Muscle of leg (tissue), 16 donors: Measurements from ENCODE around the gene IL1RAPL2. TPM values are rescaled to one million over a fixed set of nuclear protein-coding genes. Genes with fewer than 3 reads are reported as not detected.
"Not testable (repeated sequence)": the region's sequence is repeated elsewhere in the genome, so short reads cannot be mapped to it uniquely, and the experiment has no call there.

Experiments used
- DNase-seq: peaks from one replicate; pipeline ENCODE4 v3.0.0; 2013
- H3K27ac ChIP-seq: one replicate; pipeline ENCODE4 v1.5.1; 2013; ENCODE audit warnings: mild to moderate bottlenecking, low read length, control low read depth
- H3K27me3 ChIP-seq: one replicate; pipeline ENCODE4 v1.6.1; 2013; ENCODE audit warnings: low read length; ENCODE audit not compliant: control insufficient read depth, insufficient read depth
- H3K36me3 ChIP-seq: one replicate; pipeline ENCODE4 v1.6.1; 2013; ENCODE audit warnings: low read length; ENCODE audit not compliant: control insufficient read depth, insufficient read depth
- H3K4me1 ChIP-seq: one replicate; pipeline ENCODE4 v1.6.1; 2013; ENCODE audit warnings: low read length; ENCODE audit not compliant: control insufficient read depth, insufficient read depth
- H3K4me3 ChIP-seq: one replicate; pipeline ENCODE4 v1.5.1; 2013; ENCODE audit warnings: low read length, control low read depth
- H3K9me3 ChIP-seq: replicated peaks from 2 replicates; pipeline ENCODE4 v1.6.1; 2013; ENCODE audit warnings: low read depth, low read length; ENCODE audit not compliant: control insufficient read depth
- WGBS: methylation state at CpG from one replicate; pipeline ENCODE4 v1.1.5; 2013; ENCODE audit warnings: missing lambda C conversion rate; ENCODE audit not compliant: insufficient coverage; 5-methylcytosine and 5-hydroxymethylcytosine counted together
- long read RNA-seq, 11 donors: transcript quantifications; one replicate each; lab custom pipeline, GENCODE V29; 2026
- polyA plus RNA-seq, 8 donors: library from polyadenylated mRNA; unstranded; fragments of 120-200 nt; gene quantifications; one replicate each; pipeline versions ENCODE4 v1.2.1 to v1.2.3, GENCODE V29; 2013; ENCODE audit warnings: inconsistent platforms in 1 of 8, low replicate concordance in 1 of 8; ENCODE audit not compliant: insufficient read length in 8 of 8, insufficient read depth in 1 of 8
- total RNA-seq: library from RNA; stranded (reverse); fragments of 120-200 nt; gene quantifications from one replicate; pipeline ENCODE4 v1.2.4, GENCODE V29; 2013

Gene IL1RAPL2
- total RNA-seq = 3.1 TPM
- 1 to 10 TPM; 1.7 to 3.9 (median 2.8) TPM for polyA plus RNA-seq
- long read RNA-seq, donor 1 = 0 reads
- long read RNA-seq, donor 2 = 0 reads
- long read RNA-seq, donor 3, partial matches to known transcripts = 0 of 1 reads
- long read RNA-seq, donor 3, other reads (novel, unspliced or antisense) = 0 of 1 reads
- long read RNA-seq, donor 4 = 0 reads
- long read RNA-seq, donor 5 = 0 reads
- long read RNA-seq, donor 6 = 0 reads
- long read RNA-seq, donor 7, partial matches to known transcripts = 0 of 1 reads
- long read RNA-seq, donor 7, other reads (novel, unspliced or antisense) = 0 of 1 reads
- long read RNA-seq, donor 8, partial matches to known transcripts = 0 of 1 reads
- long read RNA-seq, donor 8, other reads (novel, unspliced or antisense) = 0 of 1 reads
- long read RNA-seq, donor 9, partial matches to known transcripts = 0 of 1 reads
- long read RNA-seq, donor 9, other reads (novel, unspliced or antisense) = 0 of 1 reads
- long read RNA-seq, donor 10 = 0 reads
- long read RNA-seq, donor 11 = 0 reads

GRCh38 chrX:104565791-104566680, at the start of gene IL1RAPL2:
Gene IL1RAPL2 (plus strand): TSS chrX:104566199.
- H3K4me1 ChIP-seq = peaks cover 10% of the 10 kb centered on the region
- H3K36me3 ChIP-seq = no peaks in the 10 kb centered on the region
- peak within 1 kb of the TSS; percentile 43 for H3K4me3 ChIP-seq
- no peak within 1 kb of the TSS for H3K27ac ChIP-seq
- H3K27me3 ChIP-seq = peaks cover 55% of the 10 kb centered on the region
- peak; percentile 69 for DNase-seq
- no peaks in the 10 kb centered on the region for H3K9me3 ChIP-seq
- WGBS = 19% methylated on average over 32 of the region's 48 CpGs

- Histone ChIP-seq H3K27me3 (peaks cover 6% of the 10 kb centered on the region), H3K4me3 (no peak overlapping the region), H3K27ac (no peak overlapping the region), H3K36me3 (no peaks in the 10 kb centered on the region), H3K9me3 (no peaks in the 10 kb centered on the region), H3K4me1 (no peaks in the 10 kb centered on the region)
- DNase-seq = no peak
- no CpG with 5 or more reads among the region's 2 CpGs for WGBS
Measured at GRCh38 chrX:104522386-104522785, 43.6 kb upstream of the IL1RAPL2 start.

- Histone ChIP-seq H3K4me1 (no peaks in the 10 kb centered on the region), H3K27ac (no peak overlapping the region), H3K27me3 (peaks cover 6% of the 10 kb centered on the region), H3K4me3 (no peak overlapping the region), H3K36me3 (no peaks in the 10 kb centered on the region), H3K9me3 (no peaks in the 10 kb centered on the region)
- DNase-seq = no peak
- no CpG with 5 or more reads among the region's 2 CpGs for WGBS
Measured at GRCh38 chrX:104523858-104524257, 42.1 kb upstream of the IL1RAPL2 start.

- no peaks in the 10 kb centered on the region for H3K36me3 ChIP-seq
- DNase-seq = no peak
- WGBS = no CpG with 5 or more reads among the region's 2 CpGs
Measured at GRCh38 chrX:104539081-104539480, 26.9 kb upstream of the IL1RAPL2 start.

GRCh38 chrX:104542447-104542846, 23.6 kb upstream of the IL1RAPL2 start:
- H3K27me3 ChIP-seq, H3K4me3 ChIP-seq, DNase-seq, H3K4me1 ChIP-seq, H3K36me3 ChIP-seq, H3K9me3 ChIP-seq, H3K27ac ChIP-seq: not testable (repeated sequence)
- WGBS = no CpG with 5 or more reads among the region's 2 CpGs

More at GRCh38 chrX:104539081-104539480, 26.9 kb upstream of the IL1RAPL2 start:
- Histone ChIP-seq H3K27me3 (no peaks in the 10 kb centered on the region), H3K4me3 (no peak overlapping the region), H3K9me3 (no peaks in the 10 kb centered on the region), H3K4me1 (no peaks in the 10 kb centered on the region), H3K27ac (no peak overlapping the region)

- Histone ChIP-seq H3K9me3 (no peaks in the 10 kb centered on the region), H3K27ac (no peak overlapping the region), H3K36me3 (no peaks in the 10 kb centered on the region), H3K4me3 (no peak overlapping the region), H3K4me1 (peaks cover 10% of the 10 kb centered on the region), H3K27me3 (peaks cover 56% of the 10 kb centered on the region)
- 58% methylated on average over 8 of the region's 9 CpGs for WGBS
- no peak for DNase-seq
Measured at GRCh38 chrX:104564335-104564734, 1.7 kb upstream of the IL1RAPL2 start.

GRCh38 chrX:104564921-104565703, 887 bp upstream of the IL1RAPL2 start:
- Histone ChIP-seq H3K4me1 (peaks cover 10% of the 10 kb centered on the region), H3K4me3 (no peak overlapping the region), H3K27ac (no peak overlapping the region), H3K27me3 (peaks cover 56% of the 10 kb centered on the region), H3K36me3 (no peaks in the 10 kb centered on the region), H3K9me3 (no peaks in the 10 kb centered on the region)
- peak; percentile 28 for DNase-seq
- WGBS = 43% methylated on average over 33 of the region's 39 CpGs

GRCh38 chrX:104566681-104567501, 892 bp downstream of the IL1RAPL2 start:
- Histone ChIP-seq H3K4me3 (peak overlapping the region; percentile 43), H3K27ac (no peak overlapping the region), H3K27me3 (peaks cover 54% of the 10 kb centered on the region), H3K4me1 (peaks cover 10% of the 10 kb centered on the region), H3K36me3 (no peaks in the 10 kb centered on the region), H3K9me3 (no peaks in the 10 kb centered on the region)
- DNase-seq = peak; percentile 69
- 24% methylated on average over 44 of the region's 46 CpGs for WGBS

GRCh38 chrX:104567506-104567905, 1.5 kb downstream of the IL1RAPL2 start:
- Histone ChIP-seq H3K4me1 (peaks cover 10% of the 10 kb centered on the region), H3K27me3 (peaks cover 55% of the 10 kb centered on the region), H3K4me3 (peak overlapping the region; percentile 43), H3K27ac (no peak overlapping the region), H3K36me3 (no peaks in the 10 kb centered on the region), H3K9me3 (no peaks in the 10 kb centered on the region)
- WGBS = 27% methylated on average over 10 of the region's 14 CpGs
- no peak for DNase-seq
